PFSK-1 (cell line): ENCODE results near the gene GPR132.

ENCODE experiments used
- POLR2AphosphoS5 ChIP-seq: IDR thresholded peaks from 2 replicates; pipeline ENCODE4 v1.6.1; 2012; ENCODE audit warnings: low read depth, mild to moderate bottlenecking, control low read depth, low read length, moderate library complexity
- SIN3A ChIP-seq: IDR thresholded peaks from 2 replicates; pipeline ENCODE4 v1.6.1; 2012; ENCODE audit warnings: mild to moderate bottlenecking, low read length, moderate library complexity, borderline replicate concordance; ENCODE audit not compliant: insufficient read depth
- TAF1 ChIP-seq: IDR thresholded peaks from 2 replicates; pipeline ENCODE4 v1.6.1; 2012; ENCODE audit warnings: low read length, control low read depth, borderline replicate concordance; ENCODE audit not compliant: insufficient read depth

- no peak for TF ChIP-seq POLR2AphosphoS5
- no peak for TF ChIP-seq SIN3A
- TF ChIP-seq TAF1 = no peak
Observed at GRCh38 chr14:105014032-105014431, 51.2 kb downstream of the GPR132 start.
